GM12878 (cell line): ENCODE results near the gene APBA1. TPM values are rescaled to one million over a fixed set of nuclear protein-coding genes. Genes with fewer than 3 reads are reported as not detected.

Experiments
- ATAC-seq: fragments of 200-7000 bp; cut with Tn5 transposase; 3 replicates; pipeline ENCODE4 v1.9.1; 2020; ENCODE audit warnings: mild to moderate bottlenecking, moderate library complexity
- BruUV-seq: library from RNA; stranded (reverse); fragments of 400-500 nt; replicated peaks from 2 replicates; lab custom pipeline; 2021; lab: Mats Ljungman, UMichigan
- CTCF ChIA-PET: fragments of 300-600 bp; sonication (Branson Sonifier 250); formaldehyde crosslinking; extraction: SDS; loops from one replicate; lab custom pipeline; 2021; ENCODE audit warnings: inconsistent platforms; lab: Yijun Ruan, JAX
- POLR2A ChIA-PET: fragments of 350-600 bp; formaldehyde crosslinking; extraction: SDS; loops from one replicate; lab custom pipeline; 2021; ENCODE audit warnings: inconsistent platforms; lab: Charles Lee
- RAD21 ChIA-PET: fragments of 300-600 bp; sonication (Branson Sonifier 250); formaldehyde crosslinking; loops from one replicate; lab custom pipeline; 2023; ENCODE audit warnings: antibody characterized with exemption; ENCODE audit not compliant: unreplicated experiment; lab: Charles Lee
- SMC1A ChIA-PET: fragments of 300-600 bp; sonication (Branson Sonifier 250); formaldehyde crosslinking; loops from one replicate; lab custom pipeline; 2023; ENCODE audit not compliant: unreplicated experiment, uncharacterized antibody; lab: Charles Lee
- DNase-seq: peaks from one replicate; pipeline ENCODE4 v3.0.0-alpha.2; 2011; ENCODE audit warnings: low read depth, low spot score
- FAIRE-seq: peaks from 3 replicates; lab custom pipeline; 2011; peaks lifted over from hg19 to GRCh38; lab: Jason Lieb, UNC
- H2AFZ ChIP-seq: 2 replicates; pipeline ENCODE4 v1.6.0; 2011; ENCODE audit warnings: low read depth, low read length, control low read depth; ENCODE audit not compliant: control insufficient read depth
- H3K27ac ChIP-seq: 2 replicates; pipeline ENCODE4 v1.5.1; 2011; ENCODE audit warnings: control low read depth; ENCODE audit not compliant: control insufficient read depth, insufficient read depth
- H3K27me3 ChIP-seq, 2 experiments: replicated peaks in 1 of 2; 2 replicates each; pipeline versions ENCODE4 v1.6.0 to v1.6.1; 2011; ENCODE audit warnings: low read length in 1 of 2; ENCODE audit not compliant: control insufficient read depth in 2 of 2, insufficient read depth in 2 of 2
- H3K36me3 ChIP-seq, 2 experiments: 2 replicates each; pipeline ENCODE4 v1.5.1; 2011; ENCODE audit warnings: low read length in 1 of 2; ENCODE audit not compliant: control insufficient read depth in 2 of 2, insufficient read depth in 2 of 2
- H3K4me1 ChIP-seq: 2 replicates; pipeline ENCODE4 v1.6.1; 2011; ENCODE audit warnings: mild to moderate bottlenecking, low read length, moderate library complexity, mixed read lengths; ENCODE audit not compliant: control insufficient read depth, insufficient read depth
- H3K4me2 ChIP-seq: 2 replicates; pipeline ENCODE4 v1.6.0; 2011; ENCODE audit warnings: control low read depth; ENCODE audit not compliant: control insufficient read depth, insufficient read depth
- H3K4me3 ChIP-seq: fragments of 200-600 bp; sonication (generic); 2 replicates; pipeline ENCODE4 v1.5.1; 2016
- H3K79me2 ChIP-seq: 2 replicates; pipeline ENCODE4 v1.6.0; 2011; ENCODE audit warnings: low read length; ENCODE audit not compliant: control insufficient read depth, insufficient read depth
- H3K9ac ChIP-seq: 2 replicates; pipeline ENCODE4 v1.8.0; 2011; ENCODE audit warnings: low read length, control low read depth, mixed read lengths; ENCODE audit not compliant: control insufficient read depth, insufficient read depth
- H3K9me3 ChIP-seq: replicated peaks from 3 replicates; pipeline ENCODE4 v1.5.1; 2011; ENCODE audit warnings: mild to moderate bottlenecking, low read length; ENCODE audit not compliant: control insufficient read depth, insufficient read depth
- H4K20me1 ChIP-seq: 2 replicates; pipeline ENCODE4 v1.6.0; 2011; ENCODE audit not compliant: control insufficient read depth, insufficient read depth
- CREB1 ChIP-seq: IDR thresholded peaks from 2 replicates; pipeline ENCODE4 v1.6.1; 2012; ENCODE audit warnings: low read depth, mild to moderate bottlenecking, inconsistent platforms
- E2F8 ChIP-seq: fragments of 450-650 bp; IDR thresholded peaks from 2 replicates; pipeline ENCODE4 v1.6.1; 2018; ENCODE audit warnings: mild to moderate bottlenecking, low read depth, moderate library complexity; ENCODE audit not compliant: partially characterized antibody
- ELK1 ChIP-seq: IDR thresholded peaks from 2 replicates; pipeline ENCODE4 v1.6.1; 2012; ENCODE audit warnings: low read depth, low read length, improper control_type of control experiment
- HSF1 ChIP-seq: fragments of 150-350 bp; IDR thresholded peaks from 2 replicates; pipeline ENCODE4 v1.6.1; 2014; ENCODE audit warnings: mild to moderate bottlenecking, low read depth, low read length
- MAX ChIP-seq: IDR thresholded peaks from 2 replicates; pipeline ENCODE4 v1.6.1; 2012; ENCODE audit warnings: low read depth, low read length, improper control_type of control experiment
- NKRF ChIP-seq: fragments of 450-650 bp; conservative IDR thresholded peaks from 2 replicates; pipeline ENCODE4 v1.6.1; 2017; ENCODE audit warnings: mild to moderate bottlenecking, moderate library complexity
- NR2C1 ChIP-seq: fragments of 450-650 bp; IDR thresholded peaks from 2 replicates; pipeline ENCODE4 v1.6.1; 2017; ENCODE audit warnings: antibody characterized with exemption, mild to moderate bottlenecking, moderate library complexity
- SIN3A ChIP-seq: IDR thresholded peaks from 2 replicates; pipeline ENCODE4 v1.6.1; 2012; ENCODE audit warnings: low read depth, low read length, improper control_type of control experiment
- YBX1 ChIP-seq: fragments of 450-650 bp; IDR thresholded peaks from 2 replicates; pipeline ENCODE4 v1.6.1; 2016; ENCODE audit warnings: antibody characterized with exemption
- WGBS: methylation state at CpG from one replicate; pipeline ENCODE4 v1.1.6; 2016; ENCODE audit warnings: low lambda C conversion rate; ENCODE audit not compliant: insufficient replicate concordance, insufficient coverage; ENCODE audit errors: missing lambda C conversion rate; 5-methylcytosine and 5-hydroxymethylcytosine counted together
- in situ Hi-C: fragments of 300-500 bp; cut with MboI; formaldehyde crosslinking; loops from 9 replicates; pipeline ENCODE4 v1.14.3; 2018; ENCODE audit warnings: mixed read lengths
- intact Hi-C: fragments of 100-400 bp; cut with micrococcal nuclease; formaldehyde crosslinking; loops from one replicate; pipeline ENCODE4 v1.14.2; 2022; ENCODE audit not compliant: unreplicated experiment
- polyA plus RNA-seq, 11 experiments: library from polyadenylated mRNA; depleted of rRNA in 4 of 11; unstranded in 6 of 11; stranded (reverse) in 5 of 11; fragments of >200 nt; fragmentation: Nextera tagmentation in 4 of 11; fragmentation: Illumina TruSeq in 1 of 11; extraction: Ambion mirVana in 4 of 11; extraction: Trizol in 1 of 11; gene quantifications; 1 replicate in 1 of 11; 2 replicates in 10 of 11; pipeline versions ENCODE4 v1.2.1 to v1.2.3, GENCODE V29; 2011 to 2016; ENCODE audit warnings: inconsistent platforms in 2 of 11, missing spikeins in 2 of 11, low read depth in 1 of 11
- total RNA-seq, 4 experiments: library from RNA; depleted of rRNA in 3 of 4; stranded (reverse); fragments of >200 nt in 3 of 4; fragmentation: Illumina TruSeq in 1 of 4; extraction: Trizol in 1 of 4; gene quantifications; 2 replicates each; pipeline versions ENCODE4 v1.2.1 to v1.2.3, GENCODE V29; 2013 to 2021

Gene APBA1
- total and polyA plus RNA-seq, 10 of the 15 experiments (the other 5 are each of a cell fraction or from before 2014, with no cell fraction given): 0.01 to 1.3 (median 0.05) TPM; not detected in 7

- Histone ChIP-seq H3K4me1 (no peaks in the 10 kb centered on the region), H3K9me3 (no peaks in the 10 kb centered on the region), H3K79me2 (no peaks in the 10 kb centered on the region), H3K27ac (no peak overlapping the region), H4K20me1 (no peaks in the 10 kb centered on the region), H3K9ac (no peak overlapping the region), H3K4me3 (no peak overlapping the region), H3K4me2 (no peak overlapping the region), H3K36me3 (no peaks in the 10 kb centered on the region), H2AFZ (no peak overlapping the region), H3K27me3 (0 out of 4 replicates have a peak, but pooled peaks cover 0 to 3% of the 10 kb centered on the region in 2 experiments)
- in situ Hi-C loops: no loop called here
- DNase-seq: no peak
- ChIA-PET SMC1A (interaction anchor here (1.6 kb wide), 1 partner anchor 12 kb away, joined by 3 read pairs; no protein-coding TSS in a partner anchor), CTCF (interaction anchor here (0.6 kb wide), 1 partner anchor 138 kb away, joined by 3 read pairs; no protein-coding TSS in a partner anchor), RAD21 (no interaction called here), POLR2A (interaction anchor here (0.6 kb wide), 1 partner anchor 478 kb away, joined by 4 read pairs; no protein-coding TSS in a partner anchor)
- ATAC-seq: no peak
- no peak for FAIRE-seq
- TF ChIP-seq HSF1 (no peak), MAX (no peak), YBX1 (no peak)
- no TSS peak for BruUV-seq
- intact Hi-C loops: no loop called here
- WGBS: 31% methylated on average over 3 of the region's 3 CpGs
These were observed 83.0 kb downstream of the APBA1 start for GRCh38 chr9:69589156-69589555.

GRCh38 chr9:69585571-69585970 is 86.6 kb downstream of the APBA1 start:
- H3K9me3 ChIP-seq: no peaks in the 10 kb centered on the region
- ATAC-seq: no peak
- ChIA-PET CTCF (interaction anchor here (1.1 kb wide), 1 partner anchor 163 kb away, joined by 3 read pairs; no protein-coding TSS in a partner anchor), RAD21 (no interaction called here), POLR2A (no interaction called here), SMC1A (no interaction called here)
- H3K9ac ChIP-seq: no peak overlapping the region
- in situ Hi-C loops: no loop called here
- H3K36me3 ChIP-seq: no peaks in the 10 kb centered on the region
- BruUV-seq: no TSS peak
- no peaks in the 10 kb centered on the region for H3K27me3 ChIP-seq
- intact Hi-C loops: no loop called here
- FAIRE-seq: no peak
- no peak overlapping the region for H3K27ac ChIP-seq
- H3K79me2 ChIP-seq: no peaks in the 10 kb centered on the region
- H3K4me1 ChIP-seq: no peaks in the 10 kb centered on the region
- 0% methylated on average over 2 of the region's 2 CpGs for WGBS
- H4K20me1 ChIP-seq: no peaks in the 10 kb centered on the region
- H3K4me2 ChIP-seq: no peak overlapping the region
- no peak for DNase-seq
- no peak overlapping the region for H2AFZ ChIP-seq
- H3K4me3 ChIP-seq: no peak overlapping the region
- TF ChIP-seq NR2C1 (no peak), NKRF (no peak), E2F8 (no peak), CREB1 (no peak), ELK1 (no peak), SIN3A (no peak)
